ENCODE measurements around the gene SPON2. TPM values are rescaled to one million over a fixed set of nuclear protein-coding genes. Genes with fewer than 3 reads are reported as not detected.

Gene SPON2
- polyA plus RNA-seq, 2 of the 4 experiments (the other 2 are of a cell fraction), result 0.12 to 0.54 TPM

DNA sequence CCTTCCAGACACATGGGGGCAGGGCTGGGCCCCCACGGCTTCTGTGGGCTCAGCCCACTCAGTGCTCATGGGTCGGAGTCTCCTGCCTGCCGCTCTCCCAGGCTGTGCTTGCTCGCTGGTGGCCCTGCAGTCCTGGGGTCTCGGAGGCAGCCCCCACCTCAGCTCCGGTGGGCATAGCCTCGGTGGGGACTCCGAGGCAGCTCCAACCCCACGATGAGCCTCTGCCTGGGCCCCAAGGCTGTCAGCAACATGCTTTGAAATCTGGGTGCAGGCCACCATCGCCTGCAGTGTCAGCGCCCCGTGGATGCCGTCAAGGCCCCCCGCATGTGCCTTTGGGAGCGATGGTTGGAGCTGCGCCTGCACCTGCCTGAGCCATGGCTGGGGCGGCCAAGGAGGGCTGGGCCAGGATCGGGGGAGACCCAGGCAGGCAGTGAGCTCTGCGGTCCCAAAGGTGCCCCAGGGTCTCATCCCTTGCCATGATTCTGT, 30.2 kb upstream of the SPON2 start:
- TF ChIP-seq MAFK (IDR thresholded peaks at IDR 0.05; ENCODE audit: partially characterized antibody) (no peak), ZC3H11A (IDR thresholded peaks at IDR 0.05) (no peak), HDAC2 (IDR thresholded peaks at IDR 0.05) (no peak), RARB (CRISPR knock-in tag; IDR thresholded peaks at IDR 0.05) (no peak), KDM5A (IDR thresholded peaks at IDR 0.05) (no peak), RNF2 (IDR thresholded peaks at IDR 0.05; ENCODE audit: borderline replicate concordance, low read depth) (no peak), TFCP2L1 (CRISPR knock-in tag; IDR thresholded peaks at IDR 0.05) (no peak), ZSCAN20 (CRISPR knock-in tag; IDR thresholded peaks at IDR 0.05) (no peak), FOSB (CRISPR knock-in tag; IDR thresholded peaks at IDR 0.05) (no peak), GATA3 (IDR thresholded peaks at IDR 0.05; ENCODE audit: borderline replicate concordance) (no peak), EHMT2 (IDR thresholded peaks at IDR 0.05; ENCODE audit: low read depth) (no peak)
- TF ChIP-seq, protein P1, sequence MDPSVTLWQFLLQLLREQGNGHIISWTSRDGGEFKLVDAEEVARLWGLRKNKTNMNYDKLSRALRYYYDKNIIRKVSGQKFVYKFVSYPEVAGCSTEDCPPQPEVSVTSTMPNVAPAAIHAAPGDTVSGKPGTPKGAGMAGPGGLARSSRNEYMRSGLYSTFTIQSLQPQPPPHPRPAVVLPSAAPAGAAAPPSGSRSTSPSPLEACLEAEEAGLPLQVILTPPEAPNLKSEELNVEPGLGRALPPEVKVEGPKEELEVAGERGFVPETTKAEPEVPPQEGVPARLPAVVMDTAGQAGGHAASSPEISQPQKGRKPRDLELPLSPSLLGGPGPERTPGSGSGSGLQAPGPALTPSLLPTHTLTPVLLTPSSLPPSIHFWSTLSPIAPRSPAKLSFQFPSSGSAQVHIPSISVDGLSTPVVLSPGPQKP (IDR thresholded peaks at IDR 0.05; ENCODE audit: low read depth, low read length), result no peak
- TF ChIP-seq, protein P2, sequence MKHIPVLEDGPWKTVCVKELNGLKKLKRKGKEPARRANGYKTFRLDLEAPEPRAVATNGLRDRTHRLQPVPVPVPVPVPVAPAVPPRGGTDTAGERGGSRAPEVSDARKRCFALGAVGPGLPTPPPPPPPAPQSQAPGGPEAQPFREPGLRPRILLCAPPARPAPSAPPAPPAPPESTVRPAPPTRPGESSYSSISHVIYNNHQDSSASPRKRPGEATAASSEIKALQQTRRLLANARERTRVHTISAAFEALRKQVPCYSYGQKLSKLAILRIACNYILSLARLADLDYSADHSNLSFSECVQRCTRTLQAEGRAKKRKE (CRISPR knock-in tag; IDR thresholded peaks at IDR 0.05; ENCODE audit: low read depth), result no peak
- Histone ChIP-seq H3K27ac (no peak overlapping the region), H3K9me3 (no peaks in the 10 kb centered on the region), H3K4me2 (no peak overlapping the region), H3K4me1 (no peaks in the 10 kb centered on the region), H3K4me3 (no peak overlapping the region)
- WGBS (ENCODE audit: missing lambda C conversion rate), result 94% methylated on average over 8 of the region's 19 CpGs
- POLR2A ChIA-PET, result no interaction called here
- ATAC-seq, result no peak
- no peak for DNase-seq (ENCODE audit: low read depth in 1 of 2, low spot score in 1 of 2)
- no peak for FAIRE-seq
- CTCF ChIA-PET, result interaction anchor here (1.1 to 1.4 kb wide), 4 partner anchors 10 to 73 kb away, joined by 4 to 5 read pairs (median 4); no protein-coding TSS in a partner anchor

DNA sequence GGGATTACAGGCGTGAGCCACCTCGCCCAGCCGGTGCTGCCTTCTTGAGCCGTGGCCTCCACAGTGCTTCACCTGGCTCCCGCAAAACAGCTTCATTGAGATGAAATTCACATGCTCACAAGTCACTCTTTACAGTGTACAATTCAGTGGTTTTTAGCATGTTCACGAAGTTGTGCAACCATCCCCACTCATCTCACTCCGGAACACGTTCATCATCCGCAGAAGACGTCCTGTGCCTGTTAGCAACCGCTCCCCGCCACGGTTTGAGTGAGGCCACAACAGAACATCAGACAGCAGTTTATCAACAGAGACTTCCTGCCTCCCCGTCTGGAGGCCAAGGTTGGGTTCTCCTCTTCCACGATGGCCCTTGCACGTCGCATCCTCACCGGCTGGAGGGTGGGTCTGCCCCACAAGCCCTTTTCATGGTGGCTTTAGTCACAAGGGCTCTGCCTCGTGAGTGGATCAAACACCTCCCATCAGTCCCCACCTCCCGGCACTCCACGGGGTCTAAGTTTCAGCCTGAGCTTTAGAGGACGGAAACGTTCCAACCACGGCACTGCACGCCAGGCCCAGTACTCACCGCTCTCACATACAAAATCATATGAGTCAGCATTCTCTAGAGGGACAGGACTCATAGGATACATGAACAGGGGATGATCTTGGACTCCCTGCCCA, 29.6 kb upstream of the SPON2 start:
- CTCF ChIA-PET, result no interaction called here
- Histone ChIP-seq H3K4me1 (no peaks in the 10 kb centered on the region), H3K9me3 (no peaks in the 10 kb centered on the region), H3K27ac (no peak overlapping the region), H3K4me3 (no peak overlapping the region), H3K4me2 (no peak overlapping the region)
- POLR2A ChIA-PET, result no interaction called here
- DNase-seq (ENCODE audit: low read depth in 1 of 2, low spot score in 1 of 2), result no peak
- TF ChIP-seq HDAC2 (IDR thresholded peaks at IDR 0.05) (no peak), NPAS2 (CRISPR knock-in tag; IDR thresholded peaks at IDR 0.05; ENCODE audit: borderline replicate concordance) (no peak), RCOR1 (IDR thresholded peaks at IDR 0.05; ENCODE audit: low read depth, low read length) (no peak), MAFK (IDR thresholded peaks at IDR 0.05; ENCODE audit: partially characterized antibody) (peak; percentile 77)
- TF ChIP-seq, protein P3, sequence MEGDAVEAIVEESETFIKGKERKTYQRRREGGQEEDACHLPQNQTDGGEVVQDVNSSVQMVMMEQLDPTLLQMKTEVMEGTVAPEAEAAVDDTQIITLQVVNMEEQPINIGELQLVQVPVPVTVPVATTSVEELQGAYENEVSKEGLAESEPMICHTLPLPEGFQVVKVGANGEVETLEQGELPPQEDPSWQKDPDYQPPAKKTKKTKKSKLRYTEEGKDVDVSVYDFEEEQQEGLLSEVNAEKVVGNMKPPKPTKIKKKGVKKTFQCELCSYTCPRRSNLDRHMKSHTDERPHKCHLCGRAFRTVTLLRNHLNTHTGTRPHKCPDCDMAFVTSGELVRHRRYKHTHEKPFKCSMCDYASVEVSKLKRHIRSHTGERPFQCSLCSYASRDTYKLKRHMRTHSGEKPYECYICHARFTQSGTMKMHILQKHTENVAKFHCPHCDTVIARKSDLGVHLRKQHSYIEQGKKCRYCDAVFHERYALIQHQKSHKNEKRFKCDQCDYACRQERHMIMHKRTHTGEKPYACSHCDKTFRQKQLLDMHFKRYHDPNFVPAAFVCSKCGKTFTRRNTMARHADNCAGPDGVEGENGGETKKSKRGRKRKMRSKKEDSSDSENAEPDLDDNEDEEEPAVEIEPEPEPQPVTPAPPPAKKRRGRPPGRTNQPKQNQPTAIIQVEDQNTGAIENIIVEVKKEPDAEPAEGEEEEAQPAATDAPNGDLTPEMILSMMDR (IDR thresholded peaks at IDR 0.05), result no peak
- TF ChIP-seq, protein P2 (CRISPR knock-in tag; IDR thresholded peaks at IDR 0.05; ENCODE audit: low read depth), result no peak
- no peak for FAIRE-seq
- WGBS (ENCODE audit: missing lambda C conversion rate), result 88% methylated on average over 22 of the region's 26 CpGs
- no peak for ATAC-seq

DNA sequence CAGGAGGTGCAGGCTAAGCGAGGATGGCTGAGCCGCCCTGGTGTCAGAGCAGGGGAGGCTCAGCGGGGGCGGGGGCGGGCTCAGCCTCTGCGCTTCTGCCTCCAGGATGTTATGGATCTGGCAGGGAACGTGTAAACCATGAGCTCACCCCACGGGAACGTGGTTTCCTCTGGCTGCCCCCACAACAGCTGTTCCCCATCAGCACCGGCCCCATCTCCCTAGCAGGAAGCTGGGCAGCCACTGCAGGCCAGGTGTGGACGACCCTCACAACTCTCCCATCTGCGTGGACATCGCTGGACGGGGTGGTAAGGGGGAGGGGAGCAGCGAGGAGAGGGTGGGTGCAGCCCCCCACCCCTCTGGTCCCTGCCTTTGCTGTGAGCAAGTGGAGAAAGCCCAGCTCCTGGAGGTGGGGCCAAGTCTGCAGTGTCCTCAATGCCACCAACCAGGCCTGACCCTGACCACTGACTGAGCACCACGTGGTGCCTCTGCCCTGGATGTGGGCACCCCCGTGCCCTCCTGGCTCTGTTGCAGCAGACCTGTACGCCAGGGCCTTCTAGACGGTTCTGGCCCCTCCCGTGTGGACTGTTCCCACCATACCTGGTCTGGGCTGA, 28.1 kb upstream of the SPON2 start:
- DNase-seq (ENCODE audit: low read depth in 1 of 2, low spot score in 1 of 2) (no peak), ATAC-seq (peak in 1 of 2 experiments; percentile 31; a peak in 1 of 6 replicates), FAIRE-seq (no peak)
- H3K27ac ChIP-seq, result no peak overlapping the region; a peak in 1 of 6 replicates
- POLR2A ChIA-PET, result no interaction called here
- no peak overlapping the region for H3K4me2 ChIP-seq
- WGBS (ENCODE audit: missing lambda C conversion rate), result 72% methylated on average over 10 of the region's 20 CpGs
- CTCF ChIA-PET, result interaction anchor here (1.4 kb wide), 1 partner anchor 33 kb away, joined by 5 read pairs; no protein-coding TSS in a partner anchor
- H3K4me1 ChIP-seq, result no peaks in the 10 kb centered on the region
- TF ChIP-seq ZFP36 (IDR thresholded peaks at IDR 0.05; ENCODE audit: borderline replicate concordance, partially characterized antibody), result no peak
- no peak overlapping the region for H3K4me3 ChIP-seq
- H3K9me3 ChIP-seq, result no peaks in the 10 kb centered on the region

Measured in A549 (cell line).